ENCODE data around the gene CRLF3. TPM values are rescaled to one million over a fixed set of nuclear protein-coding genes. Genes with fewer than 3 reads are reported as not detected.
"Not testable (repeated sequence)": the region's sequence is repeated elsewhere in the genome, so short reads cannot be mapped to it uniquely, and the experiment has no call there.

Gene CRLF3
- total RNA-seq, 1 donor from 2014 or later = 53.5 TPM

DNA sequence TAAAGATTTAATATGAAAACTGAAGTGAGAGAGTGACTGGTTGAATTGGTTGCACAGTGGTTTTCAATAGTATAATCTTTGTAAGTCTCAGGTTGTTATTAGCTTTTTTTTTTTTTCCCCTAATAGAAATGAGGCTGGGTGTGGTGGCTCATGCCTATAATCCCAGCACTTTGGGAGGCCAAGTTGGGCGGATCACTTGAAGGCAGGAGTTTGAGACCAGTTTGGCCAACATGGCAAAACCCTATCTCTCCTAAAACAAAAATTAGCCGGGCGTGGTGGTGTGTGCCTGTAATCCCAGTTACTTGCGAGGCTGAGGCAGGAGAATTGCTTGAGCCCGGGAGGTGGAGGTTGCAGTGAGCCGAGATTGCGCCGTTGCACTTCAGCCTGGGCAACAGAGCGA lies 89.3 kb downstream of the CRLF3 start:
- DNase-seq; CTCF ChIA-PET; H3K9me3 Mint-ChIP-seq; H3K27me3 Mint-ChIP-seq; ATAC-seq (ENCODE audit: low read depth); intact Hi-C loops (cut with micrococcal nuclease); H3K27ac Mint-ChIP-seq; H3K4me3 Mint-ChIP-seq: not testable (repeated sequence)
- POLR2A ChIA-PET = interaction anchor here (0.8 kb wide), 1 partner anchor 437 kb away, joined by 8 read pairs; no protein-coding TSS in a partner anchor
- Mint-ChIP-seq H3K4me1 (peaks cover 30% of the 10 kb centered on the region), H3K36me3 (ENCODE audit: low read depth) (peaks cover 31% of the 10 kb centered on the region)

DNA sequence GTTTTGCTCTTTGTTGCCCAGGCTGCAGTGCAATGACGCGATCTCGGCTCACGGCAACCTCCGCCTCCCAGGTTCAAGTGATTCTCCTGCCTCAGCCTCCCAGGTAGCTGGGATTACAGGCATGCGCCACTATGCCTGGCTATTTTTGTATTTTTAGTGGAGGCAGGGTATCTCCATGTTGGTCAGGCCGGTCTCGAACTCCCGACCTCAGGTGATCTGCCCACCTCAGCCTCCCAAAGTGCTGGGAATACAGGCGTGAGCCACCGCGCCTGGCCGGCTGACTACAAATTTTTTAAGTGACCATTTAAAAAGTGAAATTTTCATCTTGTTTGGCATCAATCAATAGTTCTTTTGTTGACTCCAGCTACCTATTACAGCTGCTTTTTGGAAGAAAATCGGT lies 90.3 kb downstream of the CRLF3 start:
- ATAC-seq (ENCODE audit: low read depth); CTCF ChIA-PET; H3K27me3 Mint-ChIP-seq; H3K27ac Mint-ChIP-seq; H3K4me3 Mint-ChIP-seq; H3K9me3 Mint-ChIP-seq; DNase-seq: not testable (repeated sequence)
- intact Hi-C loops (cut with micrococcal nuclease) = loop anchor here (5.0 kb wide), 1 partner anchor 88 kb away; the partner anchor contains the start of gene CRLF3
- POLR2A ChIA-PET = interaction anchor here (0.7 kb wide), 1 partner anchor 27 kb away, joined by 3 read pairs; no protein-coding TSS in a partner anchor
- peaks cover 32% of the 10 kb centered on the region for H3K4me1 Mint-ChIP-seq
- peaks cover 27% of the 10 kb centered on the region for H3K36me3 Mint-ChIP-seq (ENCODE audit: low read depth)

Other genes starting within 250 kb of the CRLF3 start
- gene ATAD5, start 7.3 kb upstream of the CRLF3 start, total RNA-seq = 6.6 and 8.7 TPM in 2 replicates
- 23.0 and 25.2 TPM in 2 replicates for gene TEFM, start 81.5 kb upstream of the CRLF3 start, total RNA-seq
- gene ADAP2, start 97.3 kb upstream of the CRLF3 start, total RNA-seq = 16.0 and 16.9 TPM in 2 replicates
- 16.7 and 18.5 TPM in 2 replicates for gene RNF135, start 146.3 kb upstream of the CRLF3 start, total RNA-seq